ENCODE measurements around the gene CDK18.

CDK18 gene

DNA sequence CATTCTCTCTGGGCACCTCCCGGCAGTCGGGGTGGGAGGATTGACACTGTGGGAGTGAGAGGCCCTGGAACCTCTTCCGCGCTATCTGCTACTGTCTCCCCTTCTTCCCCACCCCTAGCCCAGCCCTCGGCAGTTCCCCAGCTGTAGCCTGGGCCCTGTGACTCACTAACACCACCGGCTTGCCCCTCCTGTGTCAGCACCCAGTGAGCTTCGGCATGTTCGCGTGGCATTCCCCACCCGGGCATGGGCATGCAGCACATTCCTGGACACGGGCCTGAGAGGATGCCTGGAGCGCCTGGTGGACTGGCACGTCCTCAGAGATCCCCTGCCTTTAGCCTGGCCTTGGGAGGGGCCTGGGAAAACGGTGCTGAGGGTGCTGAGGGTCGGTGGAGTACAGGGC is 1.3 kb downstream of the CDK18 start:
- FAIRE-seq = no peak

DNA sequence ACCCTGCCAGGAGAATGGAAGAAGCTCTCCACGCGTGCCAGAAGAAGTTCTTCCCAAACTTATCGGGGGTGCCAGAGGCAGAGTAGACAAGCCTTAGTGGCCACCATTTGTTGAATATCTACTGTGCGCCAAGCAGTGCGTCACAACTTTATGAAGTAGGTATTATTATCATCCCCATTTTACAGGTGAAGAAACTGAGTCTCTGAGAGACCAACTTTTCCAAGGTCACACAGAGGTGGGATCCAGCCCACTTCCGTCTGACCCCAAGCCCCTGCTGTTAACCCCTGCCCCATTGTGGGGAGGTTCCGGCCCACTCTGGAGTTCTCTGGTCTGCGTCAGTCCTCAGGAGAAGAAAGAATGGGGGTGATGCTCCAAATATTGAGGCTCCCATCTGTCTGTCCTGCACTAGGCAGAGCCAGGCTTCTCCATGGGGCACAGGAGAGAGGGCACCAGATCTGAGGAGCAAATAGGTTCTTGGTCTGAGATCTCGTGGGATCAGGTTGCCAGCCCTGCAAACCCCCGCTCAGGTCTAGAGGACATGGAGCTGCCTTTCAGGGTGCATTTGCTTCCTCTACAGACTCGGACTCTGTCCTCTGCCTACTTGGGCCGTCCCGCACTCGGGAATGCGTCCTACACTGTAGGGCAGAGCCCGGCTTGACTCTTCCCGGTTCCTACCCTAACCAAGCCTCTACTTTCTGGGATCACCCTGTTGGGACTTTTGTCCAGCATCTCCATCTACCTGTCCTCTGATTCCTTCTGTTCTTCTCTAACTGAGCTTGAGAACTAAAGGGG is 2.1 kb downstream of the CDK18 start:
- FAIRE-seq = no peak

GRCh38 chr1:205508227-205508714 is 3.8 kb downstream of the CDK18 start:
- no peak for FAIRE-seq

DNA sequence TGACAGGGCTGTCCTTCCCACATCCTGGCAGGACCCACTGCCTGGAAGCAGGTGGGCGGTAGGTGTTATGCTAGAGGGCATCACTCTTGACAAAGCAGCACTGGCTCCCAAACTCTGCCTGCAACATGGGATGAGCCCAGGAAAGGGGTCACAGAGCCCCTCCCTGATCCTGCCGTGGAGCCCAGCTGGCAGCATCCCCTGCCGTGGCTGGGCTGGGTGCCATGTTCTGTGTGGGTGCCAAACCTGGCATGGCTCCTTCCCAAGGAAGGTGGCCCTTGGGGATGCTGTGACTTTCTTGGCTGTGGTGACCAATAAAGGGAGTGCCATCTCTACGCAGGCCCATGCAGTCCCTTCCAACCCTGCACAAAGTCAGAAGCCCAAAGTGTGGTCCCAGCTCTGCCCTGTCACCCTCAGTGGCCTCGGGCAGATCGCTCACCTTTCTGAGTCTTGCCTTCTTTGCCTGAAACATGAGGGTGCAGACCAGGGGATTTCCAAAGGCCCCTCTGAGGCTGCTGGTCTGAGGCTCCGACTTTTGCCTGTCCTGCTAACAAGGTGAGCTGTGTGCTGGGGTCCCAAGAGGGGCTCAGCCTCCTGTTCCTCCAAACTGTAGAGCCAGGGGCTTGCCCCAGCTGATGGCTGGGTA is 6.0 kb downstream of the CDK18 start:
- FAIRE-seq = no peak

DNA sequence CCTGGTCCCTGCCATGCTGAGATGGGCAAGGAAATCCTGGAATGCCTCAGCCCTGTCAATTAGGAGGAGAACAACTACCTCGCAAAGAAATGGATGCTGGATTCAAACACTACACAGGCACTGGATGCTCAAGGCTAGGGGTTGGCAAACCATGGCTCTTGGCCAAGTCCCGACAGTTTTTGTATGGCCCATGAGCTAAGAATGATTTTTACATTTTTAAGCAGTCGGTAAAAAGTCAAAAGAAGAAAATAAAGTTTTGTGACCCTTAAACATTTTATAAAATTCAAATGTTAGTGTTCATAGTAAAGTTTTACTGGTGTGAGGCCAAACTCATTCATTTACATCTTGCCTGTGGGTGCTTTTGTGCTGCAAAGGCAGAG is 6.5 kb downstream of the CDK18 start:
- FAIRE-seq = no peak

GRCh38 chr1:205512059-205513045 is 7.9 kb downstream of the CDK18 start:
- no peak for FAIRE-seq

DNA sequence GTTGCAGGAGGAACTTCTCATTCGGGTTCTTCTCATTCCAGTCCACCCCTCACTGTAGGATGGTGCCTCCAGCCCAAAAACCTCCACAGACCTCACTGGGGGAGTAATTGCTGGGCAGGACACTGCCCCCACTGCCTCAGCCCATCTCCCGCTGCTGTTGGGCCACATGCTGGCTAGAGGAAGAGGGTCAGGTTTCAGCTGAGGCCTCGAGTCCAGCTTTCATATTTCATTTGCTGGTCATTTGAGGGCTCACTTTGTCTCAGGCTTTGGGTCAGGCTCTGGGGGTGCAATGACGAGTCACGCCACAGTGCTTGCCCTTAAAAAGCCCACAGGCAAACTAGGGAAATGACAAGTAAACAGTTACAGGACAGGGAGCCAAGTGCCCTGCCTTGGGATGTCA is 9.3 kb downstream of the CDK18 start:
- no peak for FAIRE-seq

- no peak for FAIRE-seq
Measured at GRCh38 chr1:205514211-205515142, 10.0 kb downstream of the CDK18 start.

DNA sequence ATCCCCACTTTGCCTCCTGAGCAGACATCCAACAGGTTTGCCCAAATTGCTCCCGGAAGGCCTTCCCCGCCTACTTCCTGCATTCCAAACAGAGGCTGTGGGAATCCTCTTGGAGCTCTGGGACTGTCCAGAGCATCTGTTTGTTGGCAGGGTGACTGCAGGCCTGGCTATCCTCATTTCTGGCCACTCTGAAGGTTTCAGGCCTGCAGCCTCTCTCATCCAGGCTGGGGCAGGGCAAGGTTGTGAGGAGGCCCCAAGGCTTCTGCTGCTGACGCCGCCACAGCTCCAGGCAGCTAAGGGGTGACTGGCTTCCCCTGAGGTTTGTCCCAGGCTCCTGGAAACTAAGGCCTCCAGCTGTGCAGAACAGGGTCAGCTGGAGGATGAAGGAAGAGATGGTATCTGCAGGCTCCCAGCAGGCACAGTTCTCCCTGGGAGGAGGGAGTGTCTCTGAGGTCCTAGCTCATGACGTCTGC is 11.3 kb downstream of the CDK18 start:
- FAIRE-seq = no peak

GRCh38 chr1:205516362-205516761 is 11.9 kb downstream of the CDK18 start:
- FAIRE-seq = no peak

DNA sequence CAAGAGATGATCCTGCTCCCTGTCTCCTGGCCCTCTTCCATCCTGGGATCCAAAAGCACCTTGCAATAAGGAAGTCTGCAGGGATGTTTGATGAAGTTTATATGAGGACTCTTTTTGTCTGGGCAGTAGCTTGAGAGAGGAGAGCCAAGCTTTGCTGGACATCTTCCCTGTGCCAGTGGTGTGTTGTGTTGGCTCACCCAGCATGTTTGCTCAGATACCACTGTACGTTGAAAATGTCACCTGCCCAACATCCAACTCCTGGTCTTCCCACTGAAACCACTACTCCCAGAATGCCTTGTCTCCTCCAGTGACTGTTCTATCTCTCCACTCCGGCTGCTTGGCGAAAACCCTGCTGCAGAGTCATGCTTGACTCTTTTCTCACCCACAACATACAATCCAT is 12.8 kb downstream of the CDK18 start:
- no peak for FAIRE-seq

DNA sequence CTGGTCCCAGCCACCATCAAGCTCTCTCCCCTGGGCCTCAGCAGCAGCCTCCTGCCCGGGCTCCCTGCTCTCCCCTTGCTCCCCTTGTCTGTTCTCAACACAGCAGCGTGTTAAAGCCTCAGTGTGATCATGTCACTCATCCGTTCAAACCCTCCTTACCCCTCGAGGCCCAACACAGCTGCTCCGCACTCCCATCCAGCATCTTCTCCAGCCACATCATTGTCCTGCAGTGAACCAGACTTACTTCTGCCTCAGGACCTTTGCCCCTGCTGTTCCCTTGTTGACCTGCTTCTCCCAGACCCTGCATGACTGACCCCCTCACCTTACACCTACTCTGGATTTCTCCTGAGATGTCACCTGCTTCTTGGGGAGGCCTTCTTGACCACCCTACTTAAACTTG is 13.3 kb downstream of the CDK18 start:
- no peak for FAIRE-seq

- FAIRE-seq = no peak
Measured at GRCh38 chr1:205518661-205519540, 14.4 kb downstream of the CDK18 start.

- FAIRE-seq = no peak
Measured at GRCh38 chr1:205519541-205520131, 15.2 kb downstream of the CDK18 start.

DNA sequence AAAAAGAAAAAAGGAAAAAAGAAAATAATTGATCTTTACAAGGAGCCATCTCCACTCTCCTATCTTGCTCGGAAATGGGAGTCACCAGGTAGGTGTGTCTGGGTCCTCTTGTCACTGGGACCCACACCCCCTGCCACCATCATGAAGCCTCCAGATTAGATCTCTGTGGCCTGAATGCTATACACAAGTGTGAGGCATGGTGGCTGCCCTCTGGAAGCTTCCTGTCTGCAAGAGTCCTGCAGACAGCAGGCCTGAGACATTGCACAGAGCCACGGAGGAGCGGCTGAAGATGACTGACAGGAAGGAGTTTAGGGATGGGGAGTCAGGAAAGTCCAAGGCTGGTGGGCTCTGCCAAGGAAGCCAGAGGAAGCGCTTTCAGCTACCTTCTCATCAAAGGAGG is 16.2 kb downstream of the CDK18 start:
- no peak for FAIRE-seq

DNA sequence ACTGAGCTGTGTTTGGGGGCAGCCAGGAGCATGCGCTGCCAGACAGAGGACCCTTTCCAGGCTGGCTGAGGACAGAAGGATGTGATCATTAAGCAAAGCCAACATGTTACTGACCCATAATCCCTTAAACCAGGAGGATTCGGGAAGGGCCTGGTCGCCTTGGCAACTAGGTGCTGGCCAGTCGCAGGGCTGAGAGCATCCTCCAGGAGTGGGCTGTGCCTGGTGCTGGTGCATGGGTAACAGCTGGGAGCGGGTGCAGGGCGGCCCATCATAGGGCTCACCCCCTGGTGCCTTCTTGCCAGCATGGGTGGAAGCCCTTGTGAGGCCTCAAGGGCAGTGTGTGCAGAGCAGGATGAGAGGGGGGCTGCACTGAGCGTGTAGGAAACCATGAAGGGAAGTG is 17.2 kb downstream of the CDK18 start:
- no peak for FAIRE-seq

GRCh38 chr1:205522692-205523091 is 18.2 kb downstream of the CDK18 start:
- FAIRE-seq = no peak

GRCh38 chr1:205523261-205523890 is 18.9 kb downstream of the CDK18 start:
- FAIRE-seq = no peak

DNA sequence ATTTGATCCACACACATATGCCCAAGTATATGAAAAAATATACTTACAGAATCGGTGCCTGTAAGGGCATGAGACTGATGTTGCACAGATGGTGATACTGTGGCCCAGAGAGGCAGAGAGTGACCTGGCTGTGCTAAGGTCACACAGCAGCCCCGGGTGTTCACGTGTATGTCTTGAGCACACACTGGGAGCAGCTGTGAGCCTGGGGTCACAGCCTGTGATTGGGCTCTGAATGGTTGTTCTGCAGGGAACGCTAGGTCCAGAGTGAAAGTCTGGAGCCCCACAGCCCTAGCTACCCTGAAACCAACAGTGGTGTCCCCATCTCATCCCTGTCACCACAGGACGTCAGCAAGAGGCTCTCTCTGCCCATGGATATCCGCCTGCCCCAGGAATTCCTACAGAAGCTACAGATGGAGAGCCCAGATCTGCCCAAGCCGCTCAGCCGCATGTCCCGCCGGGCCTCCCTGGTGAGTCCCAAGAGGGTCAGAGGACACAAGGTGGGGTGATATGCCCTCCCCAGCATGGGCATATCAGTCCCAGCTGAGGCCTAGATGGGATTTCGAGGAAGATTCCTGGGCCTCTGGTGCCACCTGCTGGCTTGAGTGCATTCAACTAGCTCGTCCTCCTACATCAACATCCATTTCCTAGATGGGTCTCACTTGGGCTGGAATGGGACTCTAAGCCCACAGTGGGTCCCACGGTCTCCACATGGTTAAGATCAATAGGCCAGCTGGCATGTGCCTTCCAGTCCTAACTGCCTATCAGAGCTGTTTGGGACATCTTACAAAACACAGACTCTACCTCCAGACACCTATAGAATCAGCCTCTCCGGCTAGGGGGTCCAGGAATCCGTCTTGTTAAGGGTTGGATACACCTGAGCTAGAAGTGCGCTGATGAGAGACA is 19.7 kb downstream of the CDK18 start:
- no peak for FAIRE-seq
